SIG-M5 (cell line): ENCODE measurements around the gene DRAM1.
A peak's percentile ranks its signal among the peaks of the same experiment; 100 is the strongest.
"Not testable (repeated sequence)": the region's sequence is repeated elsewhere in the genome, so short reads cannot be mapped to it uniquely, and the experiment has no call there.

Experiments used
- DNase-seq: peaks from one replicate; lab custom pipeline; 2025; lab: John Stamatoyannopoulos, UW

Gene DRAM1

GRCh38 chr12:101859664-101860607 is 17.4 kb upstream of the DRAM1 start:
- no peak for DNase-seq

- DNase-seq, result not testable (repeated sequence)
These were observed 15.7 kb upstream of the DRAM1 start for GRCh38 chr12:101861688-101862087.

GRCh38 chr12:101862245-101862644 is 15.1 kb upstream of the DRAM1 start:
- DNase-seq, result no peak

- no peak for DNase-seq
These were observed 13.4 kb upstream of the DRAM1 start for GRCh38 chr12:101863981-101864380.

- no peak for DNase-seq
These were observed 10.6 kb upstream of the DRAM1 start for GRCh38 chr12:101866615-101867373.

GRCh38 chr12:101867619-101868018 is 9.8 kb upstream of the DRAM1 start:
- not testable (repeated sequence) for DNase-seq

- DNase-seq, result no peak
These were observed 6.5 kb upstream of the DRAM1 start for GRCh38 chr12:101870925-101871324.

GRCh38 chr12:101875162-101875561 is 2.2 kb upstream of the DRAM1 start:
- DNase-seq, result no peak

GRCh38 chr12:101876322-101876860 is 989 bp upstream of the DRAM1 start:
- DNase-seq, result no peak

GRCh38 chr12:101877806-101878242 is 444 bp downstream of the DRAM1 start:
- DNase-seq, result no peak

- no peak for DNase-seq
These were observed 952 bp downstream of the DRAM1 start for GRCh38 chr12:101878243-101878821.

- DNase-seq, result no peak
These were observed 3.4 kb downstream of the DRAM1 start for GRCh38 chr12:101880769-101881168.

- no peak for DNase-seq
These were observed 3.8 kb downstream of the DRAM1 start for GRCh38 chr12:101881228-101881627.

- DNase-seq, result no peak
These were observed 6.8 kb downstream of the DRAM1 start for GRCh38 chr12:101884174-101884573.

- not testable (repeated sequence) for DNase-seq
These were observed 7.5 kb downstream of the DRAM1 start for GRCh38 chr12:101884781-101885340.

GRCh38 chr12:101885912-101886561 is 8.7 kb downstream of the DRAM1 start:
- DNase-seq, result no peak

GRCh38 chr12:101889211-101889752 is 11.9 kb downstream of the DRAM1 start:
- no peak for DNase-seq

GRCh38 chr12:101891462-101891971 is 14.1 kb downstream of the DRAM1 start:
- DNase-seq, result peak; percentile 55

- no peak for DNase-seq
These were observed 15.4 kb downstream of the DRAM1 start for GRCh38 chr12:101892794-101893193.

- no peak for DNase-seq
These were observed 24.4 kb downstream of the DRAM1 start for GRCh38 chr12:101901777-101902176.

GRCh38 chr12:101902641-101903040 is 25.3 kb downstream of the DRAM1 start:
- DNase-seq, result no peak
